RWPE2 (cell line): ENCODE data around the gene SAMD11.

Experiments used
- ATAC-seq: fragments of 200-7000 bp; cut with Tn5 transposase; 3 replicates; pipeline ENCODE4 v1.9.1; 2021; ENCODE audit warnings: low read depth
- DNase-seq: peaks from one replicate; pipeline ENCODE4 v3.0.0-alpha.2; 2020; ENCODE audit warnings: low spot score
- H3K27ac ChIP-seq: fragments of 450-650 bp; 2 replicates; pipeline ENCODE4 v1.5.1; 2017; ENCODE audit warnings: mild to moderate bottlenecking; ENCODE audit not compliant: poor library complexity, severe bottlenecking
- H3K27me3 ChIP-seq: fragments of 250-450 bp; sonication (Bioruptor Pico); 2 replicates; pipeline ENCODE4 v1.5.1; 2021; ENCODE audit warnings: mild to moderate bottlenecking, moderate library complexity; ENCODE audit not compliant: insufficient read depth, poor library complexity, severe bottlenecking
- H3K36me3 ChIP-seq: fragments of 250-450 bp; sonication (Bioruptor Pico); 2 replicates; pipeline ENCODE4 v1.5.1; 2020; ENCODE audit warnings: low read depth, mild to moderate bottlenecking, moderate library complexity
- H3K4me1 ChIP-seq: fragments of 250-450 bp; sonication (Bioruptor Pico); 2 replicates; pipeline ENCODE4 v1.5.1; 2021; ENCODE audit warnings: mild to moderate bottlenecking, moderate library complexity; ENCODE audit not compliant: insufficient read depth, poor library complexity, severe bottlenecking
- H3K4me3 ChIP-seq: fragments of 250-450 bp; sonication (Bioruptor Pico); 2 replicates; pipeline ENCODE4 v1.5.1; 2021; ENCODE audit warnings: mild to moderate bottlenecking, moderate library complexity; ENCODE audit not compliant: severe bottlenecking
- H3K9me3 ChIP-seq: fragments of 250-450 bp; sonication (Bioruptor Pico); 2 replicates; pipeline ENCODE4 v1.5.1; 2021; ENCODE audit warnings: mild to moderate bottlenecking, moderate library complexity; ENCODE audit not compliant: severe bottlenecking
- CTCF ChIP-seq: fragments of 450-650 bp; IDR thresholded peaks from one replicate; pipeline ENCODE4 v1.5.1; 2017; ENCODE audit warnings: mild to moderate bottlenecking, moderate library complexity; ENCODE audit not compliant: poor library complexity, severe bottlenecking

Gene SAMD11

GRCh38 chr1:938088-938683 is 14.5 kb downstream of the SAMD11 start:
- no peak overlapping the region for H3K4me3 ChIP-seq
- H3K4me1 ChIP-seq = no peaks in the 10 kb centered on the region
- H3K27me3 ChIP-seq = peaks cover 62% of the 10 kb centered on the region
- H3K9me3 ChIP-seq = peaks cover 3% of the 10 kb centered on the region
- H3K27ac ChIP-seq = no peak overlapping the region
- TF ChIP-seq CTCF = peak; percentile 66
- no peak for DNase-seq
- ATAC-seq = peak; percentile 72
- H3K36me3 ChIP-seq = no peaks in the 10 kb centered on the region

GRCh38 chr1:938711-939489 is 15.2 kb downstream of the SAMD11 start:
- Histone ChIP-seq H3K4me3 (no peak overlapping the region), H3K9me3 (peaks cover 3% of the 10 kb centered on the region), H3K4me1 (no peaks in the 10 kb centered on the region), H3K36me3 (no peaks in the 10 kb centered on the region), H3K27ac (no peak overlapping the region), H3K27me3 (peaks cover 57% of the 10 kb centered on the region)
- DNase-seq = no peak
- no peak for ATAC-seq
- no peak for TF ChIP-seq CTCF

- Histone ChIP-seq H3K4me1 (no peaks in the 10 kb centered on the region), H3K27ac (no peak overlapping the region), H3K36me3 (peaks cover under 1% of the 10 kb centered on the region; the same call in 1 of the 2 replicates), H3K27me3 (peaks cover 57% of the 10 kb centered on the region), H3K4me3 (no peak overlapping the region), H3K9me3 (peaks cover 3% of the 10 kb centered on the region)
- no peak for TF ChIP-seq CTCF
- DNase-seq (no peak), ATAC-seq (no peak)
Observed at GRCh38 chr1:939511-940106, 15.9 kb downstream of the SAMD11 start.

GRCh38 chr1:940107-941014 is 16.6 kb downstream of the SAMD11 start:
- H3K36me3 ChIP-seq = peaks cover 8% of the 10 kb centered on the region
- H3K4me3 ChIP-seq = peak overlapping the region; percentile 9
- TF ChIP-seq CTCF = peak; percentile 8
- no peak overlapping the region for H3K27ac ChIP-seq
- peak; percentile 12; the same call in 1 of the 3 replicates for ATAC-seq
- no peaks in the 10 kb centered on the region for H3K4me1 ChIP-seq
- peaks cover 3% of the 10 kb centered on the region for H3K9me3 ChIP-seq
- DNase-seq = no peak
- H3K27me3 ChIP-seq = peaks cover 50% of the 10 kb centered on the region
